H1 (cell line): ENCODE data around the gene MOV10L1.

Experiments used
- ATF2 ChIP-seq: IDR thresholded peaks from 2 replicates; pipeline ENCODE4 v1.6.1; 2012; ENCODE audit warnings: low read length, inconsistent platforms
- POLR2A ChIP-seq, 2 experiments: IDR thresholded peaks; 1 replicate in 1 of 2; 2 replicates in 1 of 2; pipeline ENCODE4 v1.6.1; 2011; ENCODE audit warnings: low read depth in 2 of 2, low read length in 2 of 2, mild to moderate bottlenecking in 2 of 2; ENCODE audit errors: control extremely low read depth in 1 of 2
- POLR2AphosphoS5 ChIP-seq: IDR thresholded peaks from 2 replicates; pipeline ENCODE4 v1.6.1; 2011; ENCODE audit warnings: low read depth, low read length
- RFX5 ChIP-seq: IDR thresholded peaks from 2 replicates; pipeline ENCODE4 v1.6.1; 2011; ENCODE audit warnings: low read depth, low read length, improper control_type of control experiment, borderline replicate concordance
- USF2 ChIP-seq: IDR thresholded peaks from 2 replicates; pipeline ENCODE4 v1.6.1; 2011; ENCODE audit warnings: low read length, improper control_type of control experiment

- no peak for TF ChIP-seq POLR2AphosphoS5
- TF ChIP-seq POLR2A (IDR thresholded peaks at IDR 0.05; ENCODE audit: control extremely low read depth in 1 of 2, low read depth in 2 of 2, low read length in 2 of 2): no peak
- TF ChIP-seq USF2: no peak
- TF ChIP-seq ATF2: no peak
- TF ChIP-seq RFX5: no peak
Observed at GRCh38 chr22:50203288-50203687, 113.5 kb downstream of the MOV10L1 start.
